AG04449 (cell line): ENCODE results near the gene SPO11.

Source experiments
- CTCF ChIA-PET: fragments of 350-600 bp; formaldehyde crosslinking; extraction: SDS; loops from one replicate; lab custom pipeline; 2021; ENCODE audit warnings: antibody characterized with exemption; lab: Yijun Ruan, JAX
- POLR2A ChIA-PET: fragments of 400-600, 350-600 bp; formaldehyde crosslinking; extraction: SDS; loops from one replicate; lab custom pipeline; 2020; ENCODE audit warnings: antibody characterized with exemption, inconsistent platforms; lab: Yijun Ruan, JAX
- DNase-seq: peaks from one replicate; pipeline ENCODE4 v3.0.0-alpha.2; 2010; ENCODE audit warnings: low read depth, low spot score
- H3K4me3 ChIP-seq: 2 replicates; pipeline ENCODE4 v1.5.1; 2011; ENCODE audit warnings: low read depth, mild to moderate bottlenecking, control low read depth, low read length
- TF ChIP-seq, protein P1 (sequence below): IDR thresholded peaks from one replicate; pipeline ENCODE4 v1.5.1; 2011; ENCODE audit warnings: mild to moderate bottlenecking, moderate library complexity, low read length, control low read depth, inconsistent platforms; ENCODE audit not compliant: insufficient read depth; ENCODE audit errors: missing control alignments

The SPO11 gene

GRCh38 chr20:57364451-57364850 is 34.8 kb downstream of the SPO11 start:
- DNase-seq, result no peak
- no peak overlapping the region for H3K4me3 ChIP-seq
- ChIA-PET CTCF (interaction anchor here (1.8 to 2.6 kb wide), 3 partner anchors 9 to 18 kb away, joined by 6 to 17 read pairs (median 14); no protein-coding TSS in a partner anchor), POLR2A (no interaction called here)
- TF ChIP-seq, protein P1, sequence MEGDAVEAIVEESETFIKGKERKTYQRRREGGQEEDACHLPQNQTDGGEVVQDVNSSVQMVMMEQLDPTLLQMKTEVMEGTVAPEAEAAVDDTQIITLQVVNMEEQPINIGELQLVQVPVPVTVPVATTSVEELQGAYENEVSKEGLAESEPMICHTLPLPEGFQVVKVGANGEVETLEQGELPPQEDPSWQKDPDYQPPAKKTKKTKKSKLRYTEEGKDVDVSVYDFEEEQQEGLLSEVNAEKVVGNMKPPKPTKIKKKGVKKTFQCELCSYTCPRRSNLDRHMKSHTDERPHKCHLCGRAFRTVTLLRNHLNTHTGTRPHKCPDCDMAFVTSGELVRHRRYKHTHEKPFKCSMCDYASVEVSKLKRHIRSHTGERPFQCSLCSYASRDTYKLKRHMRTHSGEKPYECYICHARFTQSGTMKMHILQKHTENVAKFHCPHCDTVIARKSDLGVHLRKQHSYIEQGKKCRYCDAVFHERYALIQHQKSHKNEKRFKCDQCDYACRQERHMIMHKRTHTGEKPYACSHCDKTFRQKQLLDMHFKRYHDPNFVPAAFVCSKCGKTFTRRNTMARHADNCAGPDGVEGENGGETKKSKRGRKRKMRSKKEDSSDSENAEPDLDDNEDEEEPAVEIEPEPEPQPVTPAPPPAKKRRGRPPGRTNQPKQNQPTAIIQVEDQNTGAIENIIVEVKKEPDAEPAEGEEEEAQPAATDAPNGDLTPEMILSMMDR, result no peak

DNA sequence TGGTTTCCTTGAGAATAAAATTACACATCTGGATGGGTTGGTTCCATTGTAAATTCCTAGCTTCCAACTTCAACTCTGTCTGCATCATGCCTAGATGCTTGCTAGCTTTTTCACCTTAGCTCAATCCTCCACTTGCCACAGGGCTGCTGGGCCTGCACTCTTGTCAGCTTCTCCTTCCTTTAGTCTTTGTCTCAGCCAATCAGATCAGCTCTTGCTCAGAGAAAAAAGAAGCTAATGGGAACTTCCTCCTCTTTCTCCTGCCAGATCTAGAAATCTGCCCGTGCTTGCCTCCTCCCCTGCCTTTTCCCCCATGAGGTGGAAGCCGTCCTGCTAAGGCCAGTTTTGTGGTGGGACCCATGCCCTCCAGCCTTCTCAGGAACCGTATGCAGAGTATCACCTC is 40.0 kb downstream of the SPO11 start:
- ChIA-PET CTCF (interaction anchor here (1.2 to 1.7 kb wide), 3 partner anchors 10 to 126 kb away, joined by 4 to 12 read pairs (median 6); no protein-coding TSS in a partner anchor), POLR2A (no interaction called here)
- H3K4me3 ChIP-seq, result no peak overlapping the region
- TF ChIP-seq, protein P1, result no peak
- no peak for DNase-seq

DNA sequence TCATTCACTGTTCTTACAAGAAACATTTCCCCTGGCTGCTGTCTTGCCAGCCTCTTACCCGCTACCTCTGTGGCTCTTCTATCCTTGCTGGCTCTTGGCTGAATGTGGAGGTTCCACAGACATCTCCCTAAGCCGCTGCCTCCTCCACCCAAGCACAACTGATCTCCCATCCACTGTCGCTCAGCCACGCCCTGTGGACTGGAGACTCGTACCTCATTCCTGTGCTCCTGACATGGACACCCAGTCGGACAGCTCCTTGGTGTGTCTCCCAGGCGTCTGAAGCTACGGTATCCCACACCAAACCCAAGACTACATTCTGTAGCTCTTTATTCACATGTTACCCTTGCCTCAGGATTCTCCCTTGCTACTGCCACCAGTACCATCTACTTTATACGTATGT is 40.7 kb downstream of the SPO11 start:
- TF ChIP-seq, protein P1, result no peak
- no peak overlapping the region for H3K4me3 ChIP-seq
- CTCF ChIA-PET, result interaction anchor here (1.5 to 1.7 kb wide), 2 partner anchors 11 to 125 kb away, joined by 4 to 12 read pairs; no protein-coding TSS in a partner anchor
- no peak for DNase-seq
- POLR2A ChIA-PET, result no interaction called here

- H3K4me3 ChIP-seq, result no peak overlapping the region
- CTCF ChIA-PET, result no interaction called here
- TF ChIP-seq, protein P1, result no peak
- POLR2A ChIA-PET, result no interaction called here
- no peak for DNase-seq
Observed at GRCh38 chr20:57371363-57371762, 41.8 kb downstream of the SPO11 start.

DNA sequence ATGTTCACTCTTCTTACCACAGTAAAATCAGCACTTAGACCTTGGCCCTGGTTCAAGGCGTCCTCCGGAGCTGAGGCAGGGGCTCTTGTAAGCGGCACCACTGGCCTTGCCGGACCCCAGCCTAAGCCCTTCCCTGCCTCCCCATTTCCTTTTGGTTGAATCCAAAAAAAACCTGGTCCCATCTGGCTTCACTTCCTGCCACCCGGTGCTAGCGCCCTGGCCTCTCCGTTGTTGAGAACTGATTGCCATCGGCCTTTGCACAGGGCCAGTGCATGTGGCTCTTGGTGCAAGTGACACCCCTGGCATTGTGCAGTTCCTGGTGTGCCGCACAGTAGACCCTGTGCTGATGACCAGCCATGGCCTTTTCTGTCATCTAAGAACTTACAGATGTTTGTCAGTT is 42.6 kb downstream of the SPO11 start:
- TF ChIP-seq, protein P1, result no peak
- POLR2A ChIA-PET, result no interaction called here

DNA sequence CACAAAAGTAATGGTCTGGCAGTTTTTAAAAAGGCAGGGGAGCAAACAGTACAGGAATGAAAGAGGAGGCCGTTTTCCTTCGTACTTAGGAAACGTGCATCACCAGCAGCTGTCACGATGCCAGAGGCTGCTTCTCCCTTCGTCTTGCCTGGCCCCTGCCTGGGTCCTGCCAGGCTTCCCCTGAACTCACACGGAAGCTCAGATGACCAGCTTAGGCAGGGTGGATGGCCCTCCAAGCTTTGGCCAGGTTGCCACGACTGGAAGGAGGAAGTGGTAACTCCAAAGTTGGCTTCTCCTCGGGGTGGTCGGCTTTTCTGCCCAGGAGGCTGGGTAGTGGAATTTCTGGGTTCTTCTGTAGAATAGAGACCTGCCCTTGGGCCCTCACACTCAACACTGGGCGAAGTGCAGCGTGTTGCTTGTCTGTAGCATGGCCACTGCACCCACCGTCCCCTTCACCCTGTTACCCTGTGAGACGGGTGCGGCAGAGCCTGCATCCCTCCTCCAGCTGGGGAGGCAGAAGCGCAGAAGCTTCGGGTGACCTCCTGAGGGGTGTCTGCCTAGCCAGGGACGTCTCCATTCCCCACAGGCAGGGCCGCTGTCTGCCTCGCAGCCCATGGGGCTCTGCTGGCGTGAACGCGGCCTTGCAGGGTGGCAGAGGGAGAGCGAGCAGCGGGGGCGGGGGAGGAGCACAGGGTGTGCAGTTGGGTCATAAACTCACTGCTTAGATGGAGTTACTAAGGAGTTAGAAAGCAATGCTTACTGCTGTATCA is 43.2 kb downstream of the SPO11 start:
- TF ChIP-seq, protein P1, result no peak
- no peak overlapping the region for H3K4me3 ChIP-seq
- CTCF ChIA-PET, result interaction anchor here (2.9 to 8.5 kb wide), 3 partner anchors 9 to 123 kb away, joined by 14 to 56 read pairs (median 22); no protein-coding TSS in a partner anchor
- POLR2A ChIA-PET, result no interaction called here
- DNase-seq, result no peak

More for the DNA sequence above, 42.6 kb downstream of the SPO11 start:
- no peak overlapping the region for H3K4me3 ChIP-seq
- DNase-seq, result no peak
- CTCF ChIA-PET, result interaction anchor here (2.9 to 4.0 kb wide), 2 partner anchors 9 to 10 kb away, joined by 14 to 22 read pairs; no protein-coding TSS in a partner anchor
